ENCODE results near the gene MT1F. TPM values are rescaled to one million over a fixed set of nuclear protein-coding genes. Genes with fewer than 3 reads are reported as not detected.

Gene MT1F
- polyA plus RNA-seq, 1 donor from 2014 or later = 1.8 TPM

DNA sequence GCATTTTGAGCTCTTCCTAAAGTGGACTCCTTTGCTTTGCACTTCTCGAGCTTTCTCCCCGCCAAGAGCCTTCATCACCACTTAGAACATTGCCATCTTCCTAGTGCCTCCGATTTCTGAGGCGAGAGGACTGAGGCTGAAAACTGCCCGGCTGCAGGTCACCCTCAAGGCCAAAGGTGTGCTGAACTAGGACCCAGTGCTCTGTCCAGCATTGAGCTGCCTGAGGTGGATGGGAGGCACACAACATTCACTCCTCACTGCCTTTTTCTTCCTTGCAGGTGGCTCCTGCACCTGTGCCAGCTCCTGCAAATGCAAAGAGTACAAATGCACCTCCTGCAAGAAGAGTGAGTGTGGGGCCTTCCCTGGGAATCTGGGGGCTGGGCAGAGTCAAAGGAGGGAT, 13.9 kb upstream of the MT1F start:
- no peak overlapping the region for H3K4me2 ChIP-seq (ENCODE audit: low read length)
- no peak overlapping the region for H3K4me3 ChIP-seq (ENCODE audit: low read length)
- H3K79me2 ChIP-seq (replicated peaks; ENCODE audit: insufficient read depth, low read length) = no peaks in the 10 kb centered on the region
- TF ChIP-seq, protein P1, sequence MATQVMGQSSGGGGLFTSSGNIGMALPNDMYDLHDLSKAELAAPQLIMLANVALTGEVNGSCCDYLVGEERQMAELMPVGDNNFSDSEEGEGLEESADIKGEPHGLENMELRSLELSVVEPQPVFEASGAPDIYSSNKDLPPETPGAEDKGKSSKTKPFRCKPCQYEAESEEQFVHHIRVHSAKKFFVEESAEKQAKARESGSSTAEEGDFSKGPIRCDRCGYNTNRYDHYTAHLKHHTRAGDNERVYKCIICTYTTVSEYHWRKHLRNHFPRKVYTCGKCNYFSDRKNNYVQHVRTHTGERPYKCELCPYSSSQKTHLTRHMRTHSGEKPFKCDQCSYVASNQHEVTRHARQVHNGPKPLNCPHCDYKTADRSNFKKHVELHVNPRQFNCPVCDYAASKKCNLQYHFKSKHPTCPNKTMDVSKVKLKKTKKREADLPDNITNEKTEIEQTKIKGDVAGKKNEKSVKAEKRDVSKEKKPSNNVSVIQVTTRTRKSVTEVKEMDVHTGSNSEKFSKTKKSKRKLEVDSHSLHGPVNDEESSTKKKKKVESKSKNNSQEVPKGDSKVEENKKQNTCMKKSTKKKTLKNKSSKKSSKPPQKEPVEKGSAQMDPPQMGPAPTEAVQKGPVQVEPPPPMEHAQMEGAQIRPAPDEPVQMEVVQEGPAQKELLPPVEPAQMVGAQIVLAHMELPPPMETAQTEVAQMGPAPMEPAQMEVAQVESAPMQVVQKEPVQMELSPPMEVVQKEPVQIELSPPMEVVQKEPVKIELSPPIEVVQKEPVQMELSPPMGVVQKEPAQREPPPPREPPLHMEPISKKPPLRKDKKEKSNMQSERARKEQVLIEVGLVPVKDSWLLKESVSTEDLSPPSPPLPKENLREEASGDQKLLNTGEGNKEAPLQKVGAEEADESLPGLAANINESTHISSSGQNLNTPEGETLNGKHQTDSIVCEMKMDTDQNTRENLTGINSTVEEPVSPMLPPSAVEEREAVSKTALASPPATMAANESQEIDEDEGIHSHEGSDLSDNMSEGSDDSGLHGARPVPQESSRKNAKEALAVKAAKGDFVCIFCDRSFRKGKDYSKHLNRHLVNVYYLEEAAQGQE (IDR thresholded peaks at IDR 0.05; ENCODE audit: borderline replicate concordance) = no peak
- TF ChIP-seq MXI1 (conservative IDR thresholded peaks at IDR 0.05; ENCODE audit: poor library complexity, severe bottlenecking) (no peak), RAD21 (conservative IDR thresholded peaks at IDR 0.05) (no peak), POLR2AphosphoS5 (IDR thresholded peaks at IDR 0.05) (no peak), SMC3 (conservative IDR thresholded peaks at IDR 0.05; ENCODE audit: poor library complexity) (no peak), TAF1 (IDR thresholded peaks at IDR 0.05; ENCODE audit: low read depth) (no peak)
- TF ChIP-seq, protein P2, sequence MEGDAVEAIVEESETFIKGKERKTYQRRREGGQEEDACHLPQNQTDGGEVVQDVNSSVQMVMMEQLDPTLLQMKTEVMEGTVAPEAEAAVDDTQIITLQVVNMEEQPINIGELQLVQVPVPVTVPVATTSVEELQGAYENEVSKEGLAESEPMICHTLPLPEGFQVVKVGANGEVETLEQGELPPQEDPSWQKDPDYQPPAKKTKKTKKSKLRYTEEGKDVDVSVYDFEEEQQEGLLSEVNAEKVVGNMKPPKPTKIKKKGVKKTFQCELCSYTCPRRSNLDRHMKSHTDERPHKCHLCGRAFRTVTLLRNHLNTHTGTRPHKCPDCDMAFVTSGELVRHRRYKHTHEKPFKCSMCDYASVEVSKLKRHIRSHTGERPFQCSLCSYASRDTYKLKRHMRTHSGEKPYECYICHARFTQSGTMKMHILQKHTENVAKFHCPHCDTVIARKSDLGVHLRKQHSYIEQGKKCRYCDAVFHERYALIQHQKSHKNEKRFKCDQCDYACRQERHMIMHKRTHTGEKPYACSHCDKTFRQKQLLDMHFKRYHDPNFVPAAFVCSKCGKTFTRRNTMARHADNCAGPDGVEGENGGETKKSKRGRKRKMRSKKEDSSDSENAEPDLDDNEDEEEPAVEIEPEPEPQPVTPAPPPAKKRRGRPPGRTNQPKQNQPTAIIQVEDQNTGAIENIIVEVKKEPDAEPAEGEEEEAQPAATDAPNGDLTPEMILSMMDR (IDR thresholded peaks at IDR 0.05; ENCODE audit: poor library complexity, severe bottlenecking) = no peak
- H3K36me3 ChIP-seq (ENCODE audit: insufficient read depth, low read length) = no peaks in the 10 kb centered on the region
- peaks cover 100% of the 10 kb centered on the region for H3K27me3 ChIP-seq (ENCODE audit: insufficient read depth, low read depth, low read length)
- no peaks in the 10 kb centered on the region for H3K9me2 ChIP-seq (ENCODE audit: insufficient read depth, low read length)
- H3K9me3 ChIP-seq (ENCODE audit: low read length) = no peaks in the 10 kb centered on the region
- no peaks in the 10 kb centered on the region for H3F3A ChIP-seq (ENCODE audit: insufficient read depth, low read length, poor library complexity, severe bottlenecking)
- H2AFZ ChIP-seq (ENCODE audit: low read depth, low read length) = no peak overlapping the region
- H3K9ac ChIP-seq (ENCODE audit: low read length) = no peak overlapping the region
- H3K27ac ChIP-seq (ENCODE audit: low read length) = no peak overlapping the region
- no peaks in the 10 kb centered on the region for H4K20me1 ChIP-seq (ENCODE audit: insufficient read depth)

DNA sequence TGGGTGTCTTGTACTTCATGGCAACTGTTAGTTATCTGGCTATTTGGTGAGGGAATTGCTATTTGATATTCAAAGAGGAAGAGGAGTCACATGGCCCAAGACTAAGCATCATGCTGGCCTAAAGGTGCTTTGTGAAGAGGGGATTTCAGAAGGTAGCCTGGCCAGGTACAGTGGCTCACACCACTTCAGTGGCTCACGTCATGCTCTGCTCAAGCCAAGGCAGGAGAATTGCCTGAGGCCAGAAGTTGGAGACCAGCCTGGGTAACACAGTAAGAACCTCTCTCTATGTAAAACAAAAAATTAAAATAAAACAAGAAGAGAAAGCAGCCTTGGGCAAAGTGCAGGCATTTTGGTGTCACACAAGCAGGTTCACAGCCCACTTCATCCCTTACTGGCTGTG, 12.4 kb upstream of the MT1F start:
- H3K9ac ChIP-seq (ENCODE audit: low read length) = no peak overlapping the region
- H3K4me3 ChIP-seq (ENCODE audit: low read length) = no peak overlapping the region
- H3F3A ChIP-seq (ENCODE audit: insufficient read depth, low read length, poor library complexity, severe bottlenecking) = no peaks in the 10 kb centered on the region
- TF ChIP-seq POLR2AphosphoS5 (IDR thresholded peaks at IDR 0.05) = no peak
- TF ChIP-seq, protein P2 (IDR thresholded peaks at IDR 0.05; ENCODE audit: poor library complexity, severe bottlenecking) = no peak
- TF ChIP-seq RAD21 (conservative IDR thresholded peaks at IDR 0.05) = no peak
- no peak for TF ChIP-seq EZH2 (IDR thresholded peaks at IDR 0.05; ENCODE audit: borderline replicate concordance, insufficient read depth, low read length, poor library complexity, severe bottlenecking)
- TF ChIP-seq, protein P1 (IDR thresholded peaks at IDR 0.05; ENCODE audit: borderline replicate concordance) = no peak
- TF ChIP-seq TAF1 (IDR thresholded peaks at IDR 0.05; ENCODE audit: low read depth) = no peak
- no peak for TF ChIP-seq SMC3 (conservative IDR thresholded peaks at IDR 0.05; ENCODE audit: poor library complexity)
- no peak for TF ChIP-seq MXI1 (conservative IDR thresholded peaks at IDR 0.05; ENCODE audit: poor library complexity, severe bottlenecking)
- no peak for TF ChIP-seq EP300 (conservative IDR thresholded peaks at IDR 0.05; ENCODE audit: poor library complexity, severe bottlenecking)
- no peak overlapping the region for H3K4me2 ChIP-seq (ENCODE audit: low read length)
- H3K9me3 ChIP-seq (ENCODE audit: low read length) = no peaks in the 10 kb centered on the region
- H3K27ac ChIP-seq (ENCODE audit: low read length) = no peak overlapping the region
- no peaks in the 10 kb centered on the region for H4K20me1 ChIP-seq (ENCODE audit: insufficient read depth)
- H3K27me3 ChIP-seq (ENCODE audit: insufficient read depth, low read depth, low read length) = peaks cover 91% of the 10 kb centered on the region
- H3K36me3 ChIP-seq (ENCODE audit: insufficient read depth, low read length) = no peaks in the 10 kb centered on the region
- no peaks in the 10 kb centered on the region for H3K9me2 ChIP-seq (ENCODE audit: insufficient read depth, low read length)
- no peak overlapping the region for H2AFZ ChIP-seq (ENCODE audit: low read depth, low read length)
- no peaks in the 10 kb centered on the region for H3K79me2 ChIP-seq (replicated peaks; ENCODE audit: insufficient read depth, low read length)

Measured in neural cell (in vitro differentiated cells).